A673 (cell line): Measurements from ENCODE around the gene VSTM2L. TPM values are rescaled to one million over a fixed set of nuclear protein-coding genes. Genes with fewer than 3 reads are reported as not detected.

Experiments
- BruUV-seq: library from RNA; stranded (reverse); fragments of 400-500 nt; replicated peaks from 2 replicates; lab custom pipeline; 2021; lab: Mats Ljungman, UMichigan
- CTCF ChIA-PET: fragments of 300-600 bp; sonication (Branson Sonifier 250); formaldehyde crosslinking; loops from one replicate; lab custom pipeline; 2022; ENCODE audit warnings: antibody characterized with exemption; lab: Charles Lee
- POLR2A ChIA-PET: fragments of 300-600 bp; sonication (Branson Sonifier 250); formaldehyde crosslinking; loops from one replicate; lab custom pipeline; 2022; ENCODE audit warnings: antibody characterized with exemption; ENCODE audit not compliant: low non-redundant PET; lab: Charles Lee
- DNase-seq: peaks from one replicate; pipeline ENCODE4 v3.0.0-alpha.2; 2015; ENCODE audit warnings: low spot score
- H3K27ac ChIP-seq: fragments of 200-600 bp; sonication (generic); 2 replicates; pipeline ENCODE4 v1.5.1; 2016; ENCODE audit warnings: mixed run types, low read depth, mild to moderate bottlenecking, mixed read lengths, antibody characterized with exemption, low read length; ENCODE audit not compliant: poor library complexity, severe bottlenecking
- H3K27me3 ChIP-seq: fragments of 200-600 bp; sonication (generic); replicated peaks from 2 replicates; pipeline ENCODE4 v1.6.1; 2017; ENCODE audit warnings: mixed run types, low read depth, mild to moderate bottlenecking, mixed read lengths, antibody characterized with exemption, low read length; ENCODE audit not compliant: insufficient read depth, poor library complexity
- H3K36me3 ChIP-seq: fragments of 200-600 bp; sonication (generic); 2 replicates; pipeline ENCODE4 v1.6.1; 2016; ENCODE audit warnings: mixed run types, mild to moderate bottlenecking, mixed read lengths, antibody characterized with exemption, low read length; ENCODE audit not compliant: insufficient read depth, poor library complexity, severe bottlenecking
- H3K4me1 ChIP-seq: fragments of 200-600 bp; sonication (generic); 2 replicates; pipeline ENCODE4 v1.6.1; 2017; ENCODE audit warnings: mixed run types, mild to moderate bottlenecking, mixed read lengths, antibody characterized with exemption, low read length; ENCODE audit not compliant: insufficient read depth, poor library complexity, severe bottlenecking
- H3K4me3 ChIP-seq: fragments of 200-600 bp; sonication (generic); 2 replicates; pipeline ENCODE4 v1.5.1; 2016; ENCODE audit warnings: low read depth, mixed run types, mild to moderate bottlenecking, mixed read lengths, low read length; ENCODE audit not compliant: poor library complexity, severe bottlenecking
- H3K9me3 ChIP-seq: fragments of 200-600 bp; sonication (generic); 2 replicates; pipeline ENCODE4 v1.6.1; 2016; ENCODE audit warnings: mixed run types, low read depth, mild to moderate bottlenecking, mixed read lengths, antibody characterized with exemption, low read length; ENCODE audit not compliant: poor library complexity, severe bottlenecking
- EZH2 ChIP-seq: fragments of 200-600 bp; sonication (generic); IDR thresholded peaks from 2 replicates; pipeline ENCODE4 v1.6.1; 2017; ENCODE audit warnings: borderline replicate concordance, low read depth, mild to moderate bottlenecking, mixed read lengths, antibody characterized with exemption, low read length; ENCODE audit not compliant: poor library complexity, severe bottlenecking
- intact Hi-C: fragments of 100-400 bp; cut with micrococcal nuclease; formaldehyde crosslinking; loops from one replicate; pipeline ENCODE4 v1.10.0; 2022; ENCODE audit not compliant: unreplicated experiment
- total RNA-seq: library from RNA; stranded (reverse); gene quantifications from 2 replicates; pipeline ENCODE4 v1.2.3, GENCODE V29; 2021
- TF ChIP-seq, protein P1 (sequence below): fragments of 300-800, 200-600 bp; sonication (generic); conservative IDR thresholded peaks from 2 replicates; pipeline ENCODE4 v1.5.1; 2017; ENCODE audit warnings: low read depth, mild to moderate bottlenecking, antibody characterized with exemption, low read length, moderate library complexity, mixed read lengths

Gene VSTM2L
- total RNA-seq, 1 experiment from 2014 or later = 23.3 TPM

DNA sequence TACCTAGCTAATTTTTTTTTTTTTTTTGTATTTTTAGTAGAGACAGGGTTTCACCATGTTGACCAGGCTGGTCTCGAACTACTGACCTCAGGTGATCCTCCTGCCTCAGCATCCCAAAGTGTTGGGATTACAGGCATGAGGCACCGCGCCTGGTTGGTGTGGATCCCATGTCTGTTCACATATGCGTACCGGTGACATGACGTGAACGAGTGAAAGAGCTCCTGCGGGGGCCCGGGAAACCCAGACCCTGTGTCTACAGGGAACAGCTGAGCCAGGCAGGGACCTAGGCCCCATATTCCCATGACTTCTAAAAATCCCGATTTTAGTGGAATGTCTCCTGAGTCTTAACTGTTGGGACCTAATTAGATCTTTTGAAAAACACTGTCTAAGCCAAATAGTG, 33.1 kb downstream of the VSTM2L start:
- Histone ChIP-seq H3K4me3 (no peak overlapping the region), H3K36me3 (no peaks in the 10 kb centered on the region), H3K4me1 (peaks cover 12% of the 10 kb centered on the region), H3K27me3 (no peaks in the 10 kb centered on the region), H3K9me3 (no peaks in the 10 kb centered on the region), H3K27ac (no peak overlapping the region)
- DNase-seq = no peak
- BruUV-seq = no TSS peak
- POLR2A ChIA-PET = no interaction called here
- no peak for TF ChIP-seq EZH2
- TF ChIP-seq, protein P1, sequence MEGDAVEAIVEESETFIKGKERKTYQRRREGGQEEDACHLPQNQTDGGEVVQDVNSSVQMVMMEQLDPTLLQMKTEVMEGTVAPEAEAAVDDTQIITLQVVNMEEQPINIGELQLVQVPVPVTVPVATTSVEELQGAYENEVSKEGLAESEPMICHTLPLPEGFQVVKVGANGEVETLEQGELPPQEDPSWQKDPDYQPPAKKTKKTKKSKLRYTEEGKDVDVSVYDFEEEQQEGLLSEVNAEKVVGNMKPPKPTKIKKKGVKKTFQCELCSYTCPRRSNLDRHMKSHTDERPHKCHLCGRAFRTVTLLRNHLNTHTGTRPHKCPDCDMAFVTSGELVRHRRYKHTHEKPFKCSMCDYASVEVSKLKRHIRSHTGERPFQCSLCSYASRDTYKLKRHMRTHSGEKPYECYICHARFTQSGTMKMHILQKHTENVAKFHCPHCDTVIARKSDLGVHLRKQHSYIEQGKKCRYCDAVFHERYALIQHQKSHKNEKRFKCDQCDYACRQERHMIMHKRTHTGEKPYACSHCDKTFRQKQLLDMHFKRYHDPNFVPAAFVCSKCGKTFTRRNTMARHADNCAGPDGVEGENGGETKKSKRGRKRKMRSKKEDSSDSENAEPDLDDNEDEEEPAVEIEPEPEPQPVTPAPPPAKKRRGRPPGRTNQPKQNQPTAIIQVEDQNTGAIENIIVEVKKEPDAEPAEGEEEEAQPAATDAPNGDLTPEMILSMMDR = no peak
- intact Hi-C loops = no loop called here
- CTCF ChIA-PET = no interaction called here

DNA sequence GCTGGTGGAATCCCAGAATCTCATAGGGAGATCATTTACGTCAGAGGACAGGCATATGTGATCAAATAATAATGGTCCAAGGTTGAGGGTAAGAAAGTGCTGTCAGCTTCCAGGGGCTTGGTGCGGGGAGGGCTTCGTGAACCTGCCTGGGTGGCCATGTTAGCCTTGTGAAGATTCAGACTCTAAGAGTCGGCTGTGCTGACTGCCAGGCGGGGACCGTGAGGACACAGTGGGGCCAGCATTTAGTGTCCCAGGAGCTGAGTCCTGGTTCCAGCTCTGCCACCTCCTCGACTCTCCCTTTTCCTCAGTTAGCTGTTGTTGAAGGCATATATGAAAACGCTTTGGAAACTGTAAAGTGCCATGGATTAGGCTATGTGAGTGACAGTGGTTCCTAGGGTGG, 33.5 kb downstream of the VSTM2L start:
- DNase-seq = no peak
- ChIA-PET POLR2A (no interaction called here), CTCF (no interaction called here)
- no peaks in the 10 kb centered on the region for H3K9me3 ChIP-seq
- H3K4me3 ChIP-seq = no peak overlapping the region
- no peak for TF ChIP-seq EZH2
- TF ChIP-seq, protein P1 = no peak
- no peak overlapping the region for H3K27ac ChIP-seq
- H3K27me3 ChIP-seq = no peaks in the 10 kb centered on the region
- intact Hi-C loops = no loop called here
- no TSS peak for BruUV-seq
- no peaks in the 10 kb centered on the region for H3K36me3 ChIP-seq
- peaks cover 12% of the 10 kb centered on the region for H3K4me1 ChIP-seq

DNA sequence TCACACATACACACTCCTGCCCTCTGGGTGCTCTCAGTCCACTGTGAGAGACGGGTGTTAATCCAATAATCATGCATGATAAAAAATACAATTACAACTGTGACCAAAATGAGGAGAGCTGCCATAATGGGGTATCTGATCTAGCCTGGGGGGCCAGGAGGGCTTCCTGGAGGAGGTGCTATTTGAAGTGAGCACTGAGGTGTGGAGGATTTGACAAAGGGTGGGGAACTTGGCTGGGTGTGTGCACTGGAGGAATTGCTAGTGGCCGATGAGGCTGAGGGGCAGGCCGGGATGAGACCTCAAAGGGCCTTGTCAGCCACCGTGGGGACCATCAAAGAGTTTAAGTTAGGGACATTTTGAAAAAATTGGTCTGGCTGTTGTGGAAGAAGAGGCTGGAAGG, 34.8 kb downstream of the VSTM2L start:
- Histone ChIP-seq H3K4me1 (peaks cover 12% of the 10 kb centered on the region), H3K9me3 (no peaks in the 10 kb centered on the region), H3K4me3 (no peak overlapping the region), H3K27ac (no peak overlapping the region), H3K36me3 (no peaks in the 10 kb centered on the region), H3K27me3 (no peaks in the 10 kb centered on the region)
- ChIA-PET CTCF (no interaction called here), POLR2A (no interaction called here)
- no TSS peak for BruUV-seq
- intact Hi-C loops = no loop called here
- TF ChIP-seq, protein P1 = no peak
- TF ChIP-seq EZH2 = no peak
- no peak for DNase-seq
